NCI-H1105 (cell line): ENCODE results near the gene FGF12.

Source experiments
- DNase-seq: peaks from one replicate; lab custom pipeline; 2025; lab: John Stamatoyannopoulos, UW

FGF12 gene

GRCh38 chr3:192336286-192336685 is 391.1 kb downstream of the FGF12 start:
- no peak for DNase-seq

- no peak for DNase-seq
These were observed 394.7 kb downstream of the FGF12 start for GRCh38 chr3:192332386-192333291.

GRCh38 chr3:192331749-192332385 is 395.5 kb downstream of the FGF12 start:
- DNase-seq, result no peak

- DNase-seq, result no peak
These were observed 400.7 kb downstream of the FGF12 start for GRCh38 chr3:192326656-192327055.

GRCh38 chr3:192317564-192317963 is 409.8 kb downstream of the FGF12 start:
- DNase-seq, result no peak

- DNase-seq, result no peak
These were observed 413.7 kb downstream of the FGF12 start for GRCh38 chr3:192313605-192314004.

GRCh38 chr3:192307631-192308030 is 419.7 kb downstream of the FGF12 start:
- DNase-seq, result no peak

- DNase-seq, result no peak
These were observed 424.1 kb downstream of the FGF12 start for GRCh38 chr3:192303235-192303634.

- no peak for DNase-seq
These were observed 424.6 kb downstream of the FGF12 start for GRCh38 chr3:192302721-192303120.

GRCh38 chr3:192299921-192300320 is 427.4 kb downstream of the FGF12 start:
- no peak for DNase-seq

GRCh38 chr3:192296845-192297244 is 430.5 kb downstream of the FGF12 start:
- no peak for DNase-seq

GRCh38 chr3:192284443-192285072 is 442.8 kb downstream of the FGF12 start:
- no peak for DNase-seq

GRCh38 chr3:192281207-192281880 is 446.0 kb downstream of the FGF12 start:
- DNase-seq, result no peak

GRCh38 chr3:192279664-192280063 is 447.7 kb downstream of the FGF12 start:
- no peak for DNase-seq

- DNase-seq, result no peak
These were observed 449.9 kb downstream of the FGF12 start for GRCh38 chr3:192277477-192277876.

- no peak for DNase-seq
These were observed 451.5 kb downstream of the FGF12 start for GRCh38 chr3:192275741-192276355.

- DNase-seq, result peak; percentile 20
These were observed 453.7 kb downstream of the FGF12 start for GRCh38 chr3:192273697-192274010.

GRCh38 chr3:192273001-192273696 is 454.2 kb downstream of the FGF12 start:
- no peak for DNase-seq

GRCh38 chr3:192262001-192262400 is 465.3 kb downstream of the FGF12 start:
- DNase-seq, result no peak

- DNase-seq, result no peak
These were observed 466.2 kb downstream of the FGF12 start for GRCh38 chr3:192261135-192261534.
